HepG2 (cell line): Measurements from ENCODE around the gene ZNF454. TPM values are rescaled to one million over a fixed set of nuclear protein-coding genes. Genes with fewer than 3 reads are reported as not detected.

Experiments
- BRD4 ChIP-seq: sonication (generic); formaldehyde crosslinking; IDR thresholded peaks from 2 replicates; pipeline ENCODE4 v1.4.0; 2020; ENCODE audit warnings: missing genetic modification reagents
- CHD4 ChIP-seq: fragments of 200-600 bp; sonication (generic); IDR thresholded peaks from 2 replicates; pipeline ENCODE4 v1.7.0; 2017; ENCODE audit warnings: mild to moderate bottlenecking, low read length, borderline replicate concordance
- GATAD2A ChIP-seq: IDR thresholded peaks from 2 replicates; pipeline ENCODE4 v1.6.1; 2016
- HDAC6 ChIP-seq: fragments of 200-600 bp; sonication (generic); IDR thresholded peaks from 2 replicates; pipeline ENCODE4 v1.7.0; 2017; ENCODE audit warnings: mild to moderate bottlenecking, antibody characterized with exemption, low read length, low read depth
- RAD21 ChIP-seq: fragments of 450-650 bp; formaldehyde crosslinking; IDR thresholded peaks from 2 replicates; pipeline ENCODE4 v1.5.0; 2020; ENCODE audit warnings: mild to moderate bottlenecking
- RFXANK ChIP-seq: IDR thresholded peaks from 2 replicates; pipeline ENCODE4 v1.6.1; 2016
- SYNCRIP ChIP-seq: fragments of 200-400 bp; formaldehyde crosslinking; IDR thresholded peaks from 2 replicates; pipeline ENCODE4 v1.6.1; 2018; ENCODE audit warnings: mild to moderate bottlenecking, low read depth, low read length; ENCODE audit not compliant: insufficient read depth
- TBL1XR1 ChIP-seq: fragments of 150-350 bp; IDR thresholded peaks from 2 replicates; pipeline ENCODE4 v1.6.1; 2014; ENCODE audit warnings: borderline replicate concordance, low read length; ENCODE audit not compliant: partially characterized antibody
- ZFX ChIP-seq: sonication (generic); formaldehyde crosslinking; IDR thresholded peaks from 2 replicates; pipeline ENCODE4 v1.4.0; 2020; ENCODE audit warnings: mild to moderate bottlenecking, low read depth, missing genetic modification reagents, moderate library complexity
- ZNF121 ChIP-seq: sonication (generic); formaldehyde crosslinking; IDR thresholded peaks from 2 replicates; pipeline ENCODE4 v1.5.0; 2020; ENCODE audit warnings: mild to moderate bottlenecking, missing genetic modification reagents
- ZNF749 ChIP-seq: sonication (generic); formaldehyde crosslinking; IDR thresholded peaks from 2 replicates; pipeline ENCODE4 v1.8.0; 2022; ENCODE audit warnings: mild to moderate bottlenecking, missing genetic modification reagents, moderate library complexity, borderline replicate concordance
- ZSCAN21 ChIP-seq: sonication (generic); formaldehyde crosslinking; IDR thresholded peaks from 2 replicates; pipeline ENCODE4 v1.8.0; 2022; ENCODE audit warnings: mild to moderate bottlenecking, missing genetic modification reagents, moderate library complexity, borderline replicate concordance
- polyA plus RNA-seq, 8 experiments: library from polyadenylated mRNA; depleted of rRNA in 3 of 8; stranded (reverse) in 7 of 8; unstranded in 1 of 8; fragments of >200 nt; fragmentation: Illumina TruSeq in 4 of 8; extraction: Trizol in 4 of 8; gene quantifications; 2 replicates each; pipeline versions ENCODE4 v1.2.1 to v1.2.3, GENCODE V29; 2011 to 2016; ENCODE audit warnings: low read depth in 4 of 8, missing spikeins in 1 of 8, mixed read lengths in 1 of 8; ENCODE audit not compliant: insufficient read depth in 1 of 8
- total RNA-seq, 5 experiments: library from RNA; depleted of rRNA; stranded (reverse); fragments of >200 nt; fragmentation: Illumina TruSeq; extraction: Trizol; gene quantifications; 2 replicates each; pipeline ENCODE4 v1.2.3, GENCODE V29; 2016; ENCODE audit warnings: low read depth in 1 of 5
- TF ChIP-seq, protein P1 (sequence below): sonication (generic); formaldehyde crosslinking; conservative IDR thresholded peaks from 2 replicates; pipeline ENCODE4 v1.4.0; 2020; ENCODE audit warnings: missing genetic modification reagents
- TF ChIP-seq, protein P2 (sequence below): sonication (generic); formaldehyde crosslinking; IDR thresholded peaks from 2 replicates; pipeline ENCODE4 v1.5.1; 2020; ENCODE audit warnings: mild to moderate bottlenecking, missing genetic modification reagents, moderate library complexity
- TF ChIP-seq, protein P3 (sequence below), 2 experiments: fragments of 450-650 bp in 1 of 2; sonication (generic) in 1 of 2; formaldehyde crosslinking in 1 of 2; IDR thresholded peaks; 2 replicates each; pipeline versions ENCODE4 v1.6.1 to v1.8.0; 2016 to 2022; ENCODE audit warnings: antibody characterized with exemption in 1 of 2, mild to moderate bottlenecking in 1 of 2, missing genetic modification reagents in 1 of 2

Gene ZNF454
- total and polyA plus RNA-seq, 2 of the 13 experiments (the other 11 are each of a cell fraction or from before 2014, with no cell fraction given), result 0.16 TPM; not detected in 1

- TF ChIP-seq, protein P1, sequence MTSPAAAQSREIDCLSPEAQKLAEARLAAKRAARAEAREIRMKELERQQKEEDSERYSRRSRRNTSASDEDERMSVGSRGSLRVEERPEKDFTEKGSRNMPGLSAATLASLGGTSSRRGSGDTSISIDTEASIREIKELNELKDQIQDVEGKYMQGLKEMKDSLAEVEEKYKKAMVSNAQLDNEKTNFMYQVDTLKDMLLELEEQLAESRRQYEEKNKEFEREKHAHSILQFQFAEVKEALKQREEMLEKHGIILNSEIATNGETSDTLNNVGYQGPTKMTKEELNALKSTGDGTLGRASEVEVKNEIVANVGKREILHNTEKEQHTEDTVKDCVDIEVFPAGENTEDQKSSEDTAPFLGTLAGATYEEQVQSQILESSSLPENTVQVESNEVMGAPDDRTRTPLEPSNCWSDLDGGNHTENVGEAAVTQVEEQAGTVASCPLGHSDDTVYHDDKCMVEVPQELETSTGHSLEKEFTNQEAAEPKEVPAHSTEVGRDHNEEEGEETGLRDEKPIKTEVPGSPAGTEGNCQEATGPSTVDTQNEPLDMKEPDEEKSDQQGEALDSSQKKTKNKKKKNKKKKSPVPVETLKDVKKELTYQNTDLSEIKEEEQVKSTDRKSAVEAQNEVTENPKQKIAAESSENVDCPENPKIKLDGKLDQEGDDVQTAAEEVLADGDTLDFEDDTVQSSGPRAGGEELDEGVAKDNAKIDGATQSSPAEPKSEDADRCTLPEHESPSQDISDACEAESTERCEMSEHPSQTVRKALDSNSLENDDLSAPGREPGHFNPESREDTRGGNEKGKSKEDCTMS (CRISPR knock-in tag), result no peak
- TF ChIP-seq BRD4 (no peak), GATAD2A (CRISPR knock-in tag) (no peak), HDAC6 (no peak), RFXANK (no peak), ZNF749 (CRISPR knock-in tag) (no peak), ZFX (CRISPR knock-in tag) (peak; percentile 90), ZNF121 (no peak), ZSCAN21 (CRISPR knock-in tag) (no peak), TBL1XR1 (no peak), RAD21 (no peak; the same call in 1 of the 2 replicates), SYNCRIP (no peak), CHD4 (no peak)
- TF ChIP-seq, protein P2, sequence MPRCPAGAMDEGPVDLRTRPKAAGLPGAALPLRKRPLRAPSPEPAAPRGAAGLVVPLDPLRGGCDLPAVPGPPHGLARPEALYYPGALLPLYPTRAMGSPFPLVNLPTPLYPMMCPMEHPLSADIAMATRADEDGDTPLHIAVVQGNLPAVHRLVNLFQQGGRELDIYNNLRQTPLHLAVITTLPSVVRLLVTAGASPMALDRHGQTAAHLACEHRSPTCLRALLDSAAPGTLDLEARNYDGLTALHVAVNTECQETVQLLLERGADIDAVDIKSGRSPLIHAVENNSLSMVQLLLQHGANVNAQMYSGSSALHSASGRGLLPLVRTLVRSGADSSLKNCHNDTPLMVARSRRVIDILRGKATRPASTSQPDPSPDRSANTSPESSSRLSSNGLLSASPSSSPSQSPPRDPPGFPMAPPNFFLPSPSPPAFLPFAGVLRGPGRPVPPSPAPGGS (CRISPR knock-in tag), result no peak
- TF ChIP-seq, protein P3, sequence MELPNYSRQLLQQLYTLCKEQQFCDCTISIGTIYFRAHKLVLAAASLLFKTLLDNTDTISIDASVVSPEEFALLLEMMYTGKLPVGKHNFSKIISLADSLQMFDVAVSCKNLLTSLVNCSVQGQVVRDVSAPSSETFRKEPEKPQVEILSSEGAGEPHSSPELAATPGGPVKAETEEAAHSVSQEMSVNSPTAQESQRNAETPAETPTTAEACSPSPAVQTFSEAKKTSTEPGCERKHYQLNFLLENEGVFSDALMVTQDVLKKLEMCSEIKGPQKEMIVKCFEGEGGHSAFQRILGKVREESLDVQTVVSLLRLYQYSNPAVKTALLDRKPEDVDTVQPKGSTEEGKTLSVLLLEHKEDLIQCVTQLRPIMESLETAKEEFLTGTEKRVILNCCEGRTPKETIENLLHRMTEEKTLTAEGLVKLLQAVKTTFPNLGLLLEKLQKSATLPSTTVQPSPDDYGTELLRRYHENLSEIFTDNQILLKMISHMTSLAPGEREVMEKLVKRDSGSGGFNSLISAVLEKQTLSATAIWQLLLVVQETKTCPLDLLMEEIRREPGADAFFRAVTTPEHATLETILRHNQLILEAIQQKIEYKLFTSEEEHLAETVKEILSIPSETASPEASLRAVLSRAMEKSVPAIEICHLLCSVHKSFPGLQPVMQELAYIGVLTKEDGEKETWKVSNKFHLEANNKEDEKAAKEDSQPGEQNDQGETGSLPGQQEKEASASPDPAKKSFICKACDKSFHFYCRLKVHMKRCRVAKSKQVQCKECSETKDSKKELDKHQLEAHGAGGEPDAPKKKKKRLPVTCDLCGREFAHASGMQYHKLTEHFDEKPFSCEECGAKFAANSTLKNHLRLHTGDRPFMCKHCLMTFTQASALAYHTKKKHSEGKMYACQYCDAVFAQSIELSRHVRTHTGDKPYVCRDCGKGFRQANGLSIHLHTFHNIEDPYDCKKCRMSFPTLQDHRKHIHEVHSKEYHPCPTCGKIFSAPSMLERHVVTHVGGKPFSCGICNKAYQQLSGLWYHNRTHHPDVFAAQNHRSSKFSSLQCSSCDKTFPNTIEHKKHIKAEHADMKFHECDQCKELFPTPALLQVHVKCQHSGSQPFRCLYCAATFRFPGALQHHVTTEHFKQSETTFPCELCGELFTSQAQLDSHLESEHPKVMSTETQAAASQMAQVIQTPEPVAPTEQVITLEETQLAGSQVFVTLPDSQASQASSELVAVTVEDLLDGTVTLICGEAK (IDR thresholded peaks at IDR 0.05), result no peak
- TF ChIP-seq, protein P3 (CRISPR knock-in tag; IDR thresholded peaks at IDR 0.05), result no peak
Observed at GRCh38 chr5:178895615-178896571, 45.1 kb upstream of the ZNF454 start, which contains the start of gene ZFP2 (continued).
